Activated CD8-positive, alpha-beta memory T cell treated with anti-CD3 and anti-CD28 coated beads for 24 hours (primary cell): ENCODE data around the gene VMAC.
"Not testable (repeated sequence)": the region's sequence is repeated elsewhere in the genome, so short reads cannot be mapped to it uniquely, and the experiment has no call there.

ENCODE experiments used
- DNase-seq: peaks from one replicate; pipeline ENCODE4 v3.0.0-alpha.2; 2020

The VMAC gene

DNA sequence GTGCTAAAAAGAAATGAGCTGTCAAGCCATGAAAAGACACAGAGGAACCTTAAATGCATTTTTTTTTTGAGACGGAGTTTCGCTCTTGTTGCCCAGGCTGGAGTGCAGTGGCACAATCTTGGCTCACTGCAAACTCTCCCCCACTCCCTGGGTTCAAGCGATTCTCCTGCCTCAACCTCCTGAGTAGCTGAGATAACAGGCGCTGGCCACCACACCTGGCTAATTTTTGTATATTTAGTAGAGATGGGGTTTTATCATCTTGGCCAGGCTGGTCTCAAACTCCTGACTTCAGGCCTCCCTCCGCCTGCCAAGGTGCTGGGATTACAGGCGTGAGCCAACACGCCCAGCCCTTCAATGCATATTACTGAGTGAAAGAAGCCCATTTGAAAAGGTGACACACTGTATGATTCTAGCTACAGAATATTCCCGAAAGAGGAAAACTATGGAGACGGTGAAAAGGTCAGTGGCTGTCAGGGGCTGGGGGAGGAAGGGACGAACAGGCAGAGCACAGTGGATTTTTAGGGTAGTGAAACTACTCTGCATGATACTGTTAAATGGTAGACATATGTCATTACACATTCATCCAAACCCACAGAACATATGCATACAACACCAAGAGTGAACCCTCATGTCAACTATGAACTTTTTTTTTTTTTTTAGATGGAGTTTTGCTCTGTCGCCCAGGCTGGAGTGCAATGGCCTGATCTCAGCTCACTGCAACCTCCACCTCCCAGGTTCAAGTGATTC lies 20.4 kb upstream of the VMAC start:
- not testable (repeated sequence) for DNase-seq

- DNase-seq: no peak
Measured at GRCh38 chr19:5889288-5889971, 15.2 kb upstream of the VMAC start.

DNA sequence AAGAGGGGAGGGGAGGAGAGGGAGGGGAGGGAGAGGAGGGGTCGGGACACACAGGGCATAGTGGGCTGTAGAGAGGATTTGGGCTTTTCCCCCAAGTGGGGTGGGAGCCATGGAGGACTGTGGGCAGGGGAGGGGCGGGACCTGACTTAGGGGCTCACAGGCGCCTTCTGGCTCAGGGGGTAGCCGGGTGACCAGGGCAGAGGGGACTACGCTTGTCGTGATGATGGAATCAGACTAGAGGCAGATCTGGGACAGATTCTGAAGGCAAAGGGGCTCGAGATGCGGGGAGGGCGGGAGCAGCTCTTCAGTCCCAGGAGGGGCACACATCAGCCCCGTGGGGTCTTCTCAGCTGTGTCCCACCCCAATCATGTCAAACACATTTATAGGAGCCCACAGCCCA lies 14.6 kb upstream of the VMAC start:
- DNase-seq: no peak

DNA sequence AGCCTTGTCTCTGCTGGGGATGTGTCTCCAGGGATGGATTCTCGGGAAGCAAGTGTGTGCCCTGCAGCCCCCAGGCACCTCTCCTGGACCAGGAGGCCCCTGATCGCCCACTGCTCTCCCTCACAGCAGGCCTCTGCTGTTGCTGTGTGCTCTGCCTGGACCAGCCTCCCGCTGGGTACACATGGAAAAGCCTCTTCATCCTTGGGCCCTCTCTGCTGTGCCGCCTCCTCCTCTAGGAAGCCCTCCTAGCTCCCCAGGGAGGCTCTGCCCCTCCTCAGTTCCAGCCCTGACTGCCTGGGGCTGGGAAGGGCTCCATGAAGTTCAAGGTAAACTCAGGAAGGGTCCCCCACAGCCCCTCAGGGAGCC lies 13.1 kb upstream of the VMAC start:
- DNase-seq: no peak

DNA sequence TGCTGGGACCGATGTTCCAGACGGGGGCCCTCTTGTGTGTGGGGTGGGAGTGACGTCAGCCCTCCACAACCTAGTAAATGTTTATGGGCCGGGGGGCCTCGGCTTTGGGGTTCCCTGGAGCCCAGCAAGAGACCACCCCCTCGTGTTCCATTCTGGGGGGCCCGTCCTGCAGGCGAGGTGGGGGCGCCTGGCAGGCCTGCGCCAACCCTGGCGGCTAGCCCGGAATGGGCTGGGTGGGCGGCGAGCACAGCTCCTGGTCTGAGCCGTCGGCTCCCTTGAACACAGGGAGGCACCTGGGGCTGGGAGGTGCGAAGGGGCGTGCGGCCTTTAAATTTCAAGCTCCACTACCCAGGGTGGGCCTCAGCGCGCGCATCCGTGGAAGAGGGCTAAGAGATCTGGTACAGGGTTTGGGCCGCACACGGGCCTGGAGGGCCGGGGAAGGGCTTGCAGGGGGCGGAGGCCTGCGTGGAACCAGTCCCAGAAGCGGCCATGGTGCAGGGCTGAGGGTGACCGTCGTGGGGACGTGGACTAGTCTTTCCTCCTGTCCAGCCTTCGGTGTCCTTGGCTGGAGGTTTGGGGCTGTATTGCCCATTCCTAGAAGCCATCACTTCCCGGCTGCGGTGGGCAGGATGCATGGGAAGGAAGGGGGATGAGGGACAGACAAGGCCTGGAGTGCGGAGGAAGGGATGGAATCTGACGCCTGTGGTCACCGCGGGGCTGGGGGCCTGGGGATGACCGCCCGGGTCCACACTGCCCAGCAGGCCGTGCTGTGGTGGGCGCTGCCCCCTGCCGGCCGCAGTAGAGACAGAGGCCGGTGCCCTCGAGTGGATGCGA lies 12.5 kb upstream of the VMAC start:
- DNase-seq: peak; percentile 68

DNA sequence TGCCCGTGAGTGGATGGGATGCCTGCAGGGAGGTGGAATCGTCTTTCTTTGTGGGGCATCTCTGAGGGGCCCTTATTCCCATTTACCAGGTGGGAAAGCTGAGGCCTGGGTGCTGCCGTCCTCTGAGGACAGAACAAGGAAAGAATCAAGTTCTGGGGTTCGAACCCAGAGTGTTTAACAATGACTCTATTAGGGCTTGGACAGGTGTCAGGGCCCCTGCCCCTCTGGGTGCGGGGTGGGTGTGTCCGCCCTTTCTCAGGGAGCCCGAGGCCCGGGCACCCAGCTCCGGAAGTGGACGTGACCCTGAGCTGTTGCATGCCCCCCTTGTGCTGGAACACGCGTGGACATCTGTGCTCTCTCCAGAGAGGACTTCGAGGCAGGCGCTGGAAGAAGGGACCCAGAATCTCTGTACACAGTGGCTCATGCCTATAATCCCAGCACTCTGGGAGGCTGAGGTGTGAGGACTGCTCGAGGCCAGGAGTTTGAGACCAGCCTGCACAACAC lies 11.8 kb upstream of the VMAC start:
- DNase-seq: no peak

- no peak for DNase-seq
Measured at GRCh38 chr19:5893296-5893903, 11.3 kb upstream of the VMAC start.

GRCh38 chr19:5893907-5894703 lies 10.6 kb upstream of the VMAC start:
- no peak for DNase-seq

- DNase-seq: no peak
Measured at GRCh38 chr19:5894704-5895349, 9.8 kb upstream of the VMAC start.

GRCh38 chr19:5895409-5895808 lies 9.3 kb upstream of the VMAC start:
- no peak for DNase-seq

GRCh38 chr19:5895890-5896289 lies 8.8 kb upstream of the VMAC start:
- DNase-seq: no peak

DNA sequence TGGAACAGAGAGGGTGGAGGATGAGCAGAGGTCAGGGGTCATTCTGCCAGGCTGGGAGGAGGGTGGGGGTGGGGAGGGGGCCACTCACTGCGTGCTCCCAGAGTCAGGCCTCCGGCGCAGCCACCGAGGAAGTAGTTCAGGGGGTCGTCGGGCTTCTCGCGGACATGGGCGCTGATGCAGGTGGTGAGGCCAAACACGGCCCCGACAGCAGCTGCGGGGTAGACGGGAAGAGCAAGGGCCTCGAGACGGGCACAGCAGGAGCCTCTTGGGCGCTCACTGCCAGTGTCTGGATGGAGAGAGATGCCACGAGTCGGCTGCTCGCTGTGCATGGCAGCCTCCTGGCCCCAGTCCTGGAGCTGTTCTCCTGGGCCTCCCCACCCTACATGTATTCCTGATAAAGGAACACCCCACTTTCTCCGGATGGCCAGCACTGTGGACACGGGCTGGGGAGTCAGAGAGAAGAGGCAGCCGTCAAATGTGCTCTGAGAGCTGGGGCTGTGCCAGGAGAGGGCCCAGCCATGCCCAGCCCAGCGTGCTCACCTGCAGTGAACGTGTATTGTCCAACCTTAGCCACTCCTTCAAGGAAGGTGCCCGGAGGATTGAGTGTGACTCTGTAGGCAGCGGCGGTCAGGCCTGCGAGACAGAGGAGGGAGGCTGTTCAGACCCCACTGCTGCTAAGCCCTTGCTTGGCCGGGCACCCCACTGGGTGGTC lies 8.2 kb upstream of the VMAC start:
- DNase-seq: no peak

- DNase-seq: no peak
Measured at GRCh38 chr19:5897189-5897969, 7.3 kb upstream of the VMAC start.

DNA sequence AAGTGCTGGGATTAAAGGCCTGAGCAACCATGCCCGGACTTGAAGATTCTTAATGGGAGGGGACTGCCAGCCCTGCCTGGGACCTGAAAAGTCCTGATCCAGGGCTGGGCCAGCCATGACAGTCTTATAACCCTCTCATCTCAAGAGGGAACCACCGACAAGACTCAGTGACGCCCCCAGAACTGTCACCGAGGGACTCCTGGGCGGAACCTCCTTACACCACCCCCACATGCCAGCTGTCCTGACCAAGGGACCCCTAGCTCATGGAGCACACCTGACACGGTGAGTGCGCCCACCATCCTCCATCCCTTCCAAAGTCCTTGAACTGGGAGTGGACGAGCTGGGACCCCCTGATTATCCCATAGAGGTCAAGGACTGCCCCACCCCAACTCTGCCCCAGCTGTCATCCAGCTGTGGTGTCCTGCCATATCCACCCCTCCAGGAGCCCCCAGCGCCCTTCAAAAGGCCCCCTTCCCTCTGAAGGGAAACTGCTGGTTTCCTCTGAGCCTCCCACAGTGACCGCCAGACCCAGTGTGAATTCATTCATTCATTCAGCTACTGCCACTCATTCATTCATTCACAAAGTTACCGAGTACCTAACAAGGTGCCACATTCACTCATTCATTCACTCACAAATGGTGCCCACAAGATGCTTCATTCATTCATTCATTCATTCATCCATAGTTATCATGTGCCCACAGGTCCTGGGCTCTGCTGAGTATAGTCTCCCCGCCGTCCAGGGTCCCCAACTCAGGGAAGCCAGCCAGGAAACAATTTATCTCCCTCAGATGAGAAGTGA lies 4.7 kb upstream of the VMAC start:
- DNase-seq: no peak

- DNase-seq: no peak
Measured at GRCh38 chr19:5900976-5901375, 3.7 kb upstream of the VMAC start.

- no peak for DNase-seq
Measured at GRCh38 chr19:5903056-5903623, 1.5 kb upstream of the VMAC start.

DNA sequence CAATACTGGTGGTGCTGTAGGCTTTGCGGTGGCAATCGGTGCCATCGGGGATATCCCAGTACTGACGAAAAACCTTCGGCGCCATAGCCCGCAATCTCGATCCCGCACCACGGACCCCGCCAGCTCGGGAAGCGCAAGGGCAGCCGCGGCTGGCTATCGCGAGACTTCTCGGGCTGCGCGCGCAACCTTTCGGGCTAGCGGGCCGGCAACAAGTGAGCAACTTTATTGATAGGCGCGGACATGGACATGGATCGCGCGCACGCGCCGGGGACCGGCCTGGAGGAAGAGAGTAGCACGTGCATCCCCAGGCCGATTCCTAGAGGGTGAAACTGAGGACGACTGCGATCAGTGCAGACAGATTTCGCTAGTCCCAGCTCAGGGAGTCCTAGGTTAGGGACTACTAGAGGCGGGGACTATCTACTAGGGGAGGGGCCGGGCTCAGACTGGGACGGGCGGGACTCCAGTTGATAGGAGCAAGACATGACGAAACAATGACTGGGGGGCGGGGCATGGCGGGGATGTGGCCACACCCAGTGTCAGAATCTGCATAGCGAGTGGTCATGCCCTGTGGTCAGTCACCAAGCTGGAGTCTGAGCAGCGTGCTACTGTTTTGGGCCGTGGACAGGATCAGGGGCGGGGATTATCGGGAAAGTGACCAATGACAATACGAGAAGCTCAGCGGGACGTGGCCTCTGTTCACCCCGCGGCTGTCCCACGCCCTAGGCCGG lies 884 bp upstream of the VMAC start, which contains the start of gene NDUFA11:
NDUFA11 (minus strand) TSS at position 167 of the 728 bp plus-strand sequence; CDS start at position 85, 82 bp downstream.
- peak; percentile 100 for DNase-seq

DNA sequence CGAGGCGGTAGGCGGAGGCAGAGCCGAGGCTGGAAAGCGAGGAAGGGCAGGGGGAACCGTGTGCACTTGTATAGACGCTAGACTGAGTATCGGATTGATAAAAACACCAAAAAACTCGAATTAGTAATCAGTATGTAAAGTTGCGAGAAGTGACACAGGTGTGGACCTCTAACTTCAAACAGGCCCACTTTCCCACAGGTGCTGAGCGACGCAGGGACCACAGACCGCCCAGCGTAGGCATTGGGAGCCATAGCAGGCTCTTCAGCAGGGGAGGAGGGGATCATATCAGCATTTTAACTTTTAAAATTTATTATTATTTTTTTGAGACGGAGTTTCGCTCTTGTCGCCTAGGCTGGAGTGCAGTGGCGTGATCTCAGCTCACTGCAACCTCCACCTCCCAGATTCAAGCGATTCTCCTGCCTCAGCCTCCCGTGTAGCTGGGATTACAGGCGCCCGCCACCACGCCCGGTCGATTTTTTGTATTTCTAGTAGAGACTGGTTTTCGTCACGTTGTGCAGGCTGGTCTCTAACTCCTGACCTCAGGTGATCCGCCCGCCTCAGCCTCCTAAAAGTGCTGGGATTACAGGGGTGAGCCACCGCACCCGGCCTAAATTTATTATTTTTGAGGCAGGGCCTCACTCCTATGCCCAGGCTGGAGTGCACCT lies 574 bp downstream of the VMAC start:
- DNase-seq: no peak
